ENCODE results near the gene BMPR2. TPM values are rescaled to one million over a fixed set of nuclear protein-coding genes. Genes with fewer than 3 reads are reported as not detected.
A peak's percentile ranks its signal among the peaks of the same experiment; 100 is the strongest.

BMPR2 gene
- total RNA-seq, 1 donor from 2014 or later = 88.9 TPM

- H3K27me3 Mint-ChIP-seq (ENCODE audit: unreplicated experiment) = peaks cover 3% of the 10 kb centered on the region
- no peaks in the 10 kb centered on the region for H3K9me3 Mint-ChIP-seq (ENCODE audit: unreplicated experiment)
- TF ChIP-seq, protein P1, sequence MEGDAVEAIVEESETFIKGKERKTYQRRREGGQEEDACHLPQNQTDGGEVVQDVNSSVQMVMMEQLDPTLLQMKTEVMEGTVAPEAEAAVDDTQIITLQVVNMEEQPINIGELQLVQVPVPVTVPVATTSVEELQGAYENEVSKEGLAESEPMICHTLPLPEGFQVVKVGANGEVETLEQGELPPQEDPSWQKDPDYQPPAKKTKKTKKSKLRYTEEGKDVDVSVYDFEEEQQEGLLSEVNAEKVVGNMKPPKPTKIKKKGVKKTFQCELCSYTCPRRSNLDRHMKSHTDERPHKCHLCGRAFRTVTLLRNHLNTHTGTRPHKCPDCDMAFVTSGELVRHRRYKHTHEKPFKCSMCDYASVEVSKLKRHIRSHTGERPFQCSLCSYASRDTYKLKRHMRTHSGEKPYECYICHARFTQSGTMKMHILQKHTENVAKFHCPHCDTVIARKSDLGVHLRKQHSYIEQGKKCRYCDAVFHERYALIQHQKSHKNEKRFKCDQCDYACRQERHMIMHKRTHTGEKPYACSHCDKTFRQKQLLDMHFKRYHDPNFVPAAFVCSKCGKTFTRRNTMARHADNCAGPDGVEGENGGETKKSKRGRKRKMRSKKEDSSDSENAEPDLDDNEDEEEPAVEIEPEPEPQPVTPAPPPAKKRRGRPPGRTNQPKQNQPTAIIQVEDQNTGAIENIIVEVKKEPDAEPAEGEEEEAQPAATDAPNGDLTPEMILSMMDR (IDR thresholded peaks at IDR 0.05; ENCODE audit: unreplicated experiment) = no peak
- DNase-seq (ENCODE audit: low spot score) = no peak
- H3K4me1 Mint-ChIP-seq (ENCODE audit: unreplicated experiment) = peaks cover 4% of the 10 kb centered on the region
- H3K27ac Mint-ChIP-seq (ENCODE audit: unreplicated experiment) = no peak overlapping the region
- no peaks in the 10 kb centered on the region for H3K36me3 Mint-ChIP-seq (ENCODE audit: low read depth, unreplicated experiment)
- H3K4me3 Mint-ChIP-seq (ENCODE audit: unreplicated experiment) = no peak overlapping the region
Measured at GRCh38 chr2:202583709-202584219, 207.6 kb downstream of the BMPR2 start.

DNA sequence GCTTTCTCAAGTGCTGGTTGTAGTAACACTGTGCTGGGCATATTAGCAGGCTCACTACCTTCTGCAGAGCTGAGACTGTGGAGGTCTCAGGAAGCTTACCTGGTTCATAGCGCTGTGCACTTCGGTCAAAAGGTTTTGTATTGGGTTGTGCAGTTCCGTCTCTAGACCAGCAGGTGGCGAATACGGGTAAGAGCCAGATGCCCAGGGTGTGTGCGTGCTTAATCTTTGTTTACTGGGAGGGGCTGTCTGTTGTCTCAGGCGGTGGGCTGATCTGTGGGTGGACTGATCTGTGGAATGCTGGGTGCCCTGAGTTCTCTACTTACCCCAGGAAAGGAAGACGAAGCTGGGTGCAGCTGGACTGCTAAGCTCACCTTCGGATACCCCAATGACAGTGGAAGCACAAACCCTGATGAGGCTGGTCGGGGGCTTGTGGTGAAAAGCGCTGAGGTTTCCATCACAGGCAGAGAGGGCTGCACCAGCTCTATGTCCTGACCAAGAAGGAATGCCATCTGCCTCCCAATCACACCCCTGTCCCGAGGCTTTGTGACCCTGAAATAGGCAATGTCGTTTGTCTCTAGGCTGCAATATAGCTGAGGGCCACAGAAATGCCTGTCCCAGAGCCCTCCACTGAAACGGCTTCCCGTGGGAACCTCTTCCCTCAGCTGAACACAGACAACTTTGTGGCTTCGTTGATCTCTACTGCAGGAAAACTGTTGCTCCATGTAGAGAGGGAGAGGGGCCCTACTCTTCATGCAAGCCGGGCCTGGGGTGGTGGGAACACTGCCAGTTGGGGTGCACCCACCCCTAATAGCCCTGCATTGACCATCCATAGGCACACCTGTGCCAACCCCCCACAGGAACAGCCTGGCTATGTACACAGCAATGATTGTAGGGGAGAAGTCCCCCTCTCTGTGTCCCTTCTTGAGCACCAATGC is 212.8 kb downstream of the BMPR2 start:
- H3K27ac Mint-ChIP-seq (ENCODE audit: unreplicated experiment) = no peak overlapping the region
- TF ChIP-seq, protein P1 (IDR thresholded peaks at IDR 0.05; ENCODE audit: unreplicated experiment) = peak; percentile 91
- DNase-seq (ENCODE audit: low spot score) = peak; percentile 58
- H3K9me3 Mint-ChIP-seq (ENCODE audit: unreplicated experiment) = no peaks in the 10 kb centered on the region
- peaks cover 5% of the 10 kb centered on the region for H3K4me1 Mint-ChIP-seq (ENCODE audit: unreplicated experiment)
- no peaks in the 10 kb centered on the region for H3K36me3 Mint-ChIP-seq (ENCODE audit: low read depth, unreplicated experiment)
- no peak overlapping the region for H3K4me3 Mint-ChIP-seq (ENCODE audit: unreplicated experiment)
- peaks cover 2% of the 10 kb centered on the region for H3K27me3 Mint-ChIP-seq (ENCODE audit: unreplicated experiment)

DNA sequence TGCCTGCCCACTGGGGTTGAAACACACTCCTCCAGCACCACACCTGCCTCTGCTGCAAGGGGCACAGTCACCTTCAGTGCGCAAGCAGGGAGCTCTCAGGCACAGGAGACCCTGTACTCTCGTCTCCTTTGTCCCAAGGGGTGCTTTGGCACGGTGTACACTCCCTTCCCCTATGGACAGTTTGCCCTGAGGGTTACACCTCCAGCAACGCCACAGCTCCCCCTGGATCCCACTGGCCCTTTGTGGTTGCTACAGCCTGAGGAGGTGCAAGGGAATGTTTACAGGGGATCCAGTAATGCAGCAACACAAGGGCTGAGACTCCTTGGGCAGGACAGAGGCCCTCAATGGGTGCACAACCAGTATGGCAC is 213.4 kb downstream of the BMPR2 start:
- Mint-ChIP-seq H3K27me3 (ENCODE audit: unreplicated experiment) (peaks cover 2% of the 10 kb centered on the region), H3K9me3 (ENCODE audit: unreplicated experiment) (no peaks in the 10 kb centered on the region), H3K36me3 (ENCODE audit: low read depth, unreplicated experiment) (no peaks in the 10 kb centered on the region), H3K4me3 (ENCODE audit: unreplicated experiment) (no peak overlapping the region), H3K4me1 (ENCODE audit: unreplicated experiment) (peaks cover 5% of the 10 kb centered on the region), H3K27ac (ENCODE audit: unreplicated experiment) (no peak overlapping the region)
- no peak for DNase-seq (ENCODE audit: low spot score)
- TF ChIP-seq, protein P1 (IDR thresholded peaks at IDR 0.05; ENCODE audit: unreplicated experiment) = no peak

DNA sequence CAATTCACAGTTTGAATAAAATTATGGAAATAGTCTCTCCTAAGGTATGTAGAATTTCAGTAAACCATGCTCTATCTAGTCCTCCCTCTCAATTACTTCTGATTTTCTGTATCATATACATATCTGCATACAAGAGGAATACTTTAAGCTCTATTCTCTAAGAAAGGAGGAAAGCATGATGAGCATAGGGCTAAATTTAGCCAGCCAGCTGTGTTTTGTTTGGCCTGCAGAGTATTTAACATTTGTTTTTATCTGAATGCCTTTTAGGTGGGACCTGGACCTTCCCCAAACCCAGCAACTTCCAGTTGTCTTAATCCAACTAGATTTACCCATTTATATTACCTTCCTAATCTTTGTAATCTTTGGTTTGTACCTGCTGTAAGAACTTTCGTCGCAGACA is 216.4 kb downstream of the BMPR2 start:
- Mint-ChIP-seq H3K4me1 (ENCODE audit: unreplicated experiment) (peaks cover 5% of the 10 kb centered on the region), H3K27ac (ENCODE audit: unreplicated experiment) (no peak overlapping the region), H3K27me3 (ENCODE audit: unreplicated experiment) (peaks cover 2% of the 10 kb centered on the region), H3K36me3 (ENCODE audit: low read depth, unreplicated experiment) (no peaks in the 10 kb centered on the region), H3K9me3 (ENCODE audit: unreplicated experiment) (no peaks in the 10 kb centered on the region), H3K4me3 (ENCODE audit: unreplicated experiment) (no peak overlapping the region)
- no peak for DNase-seq (ENCODE audit: low spot score)
- TF ChIP-seq, protein P1 (IDR thresholded peaks at IDR 0.05; ENCODE audit: unreplicated experiment) = no peak

DNA sequence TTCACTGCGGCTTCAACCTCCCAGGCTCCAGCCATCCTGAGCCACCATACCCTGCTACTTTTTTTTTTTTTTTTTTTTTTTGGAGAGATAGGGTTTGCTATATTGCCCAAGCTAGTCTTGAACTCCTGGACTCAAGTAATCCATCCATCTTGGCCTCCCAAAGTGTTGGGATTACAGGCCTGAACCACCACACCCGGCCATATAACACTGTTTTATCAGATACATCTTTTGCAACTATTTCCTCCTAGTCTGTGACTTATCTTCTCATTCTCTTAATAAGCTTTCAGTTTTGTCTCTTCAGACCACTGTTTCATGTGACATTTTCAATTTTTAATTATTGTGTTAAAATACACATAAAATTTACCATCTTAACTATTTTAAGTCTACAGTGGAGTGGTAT is 223.0 kb downstream of the BMPR2 start:
- Mint-ChIP-seq H3K27me3 (ENCODE audit: unreplicated experiment) (no peaks in the 10 kb centered on the region), H3K27ac (ENCODE audit: unreplicated experiment) (no peak overlapping the region), H3K4me3 (ENCODE audit: unreplicated experiment) (no peak overlapping the region), H3K4me1 (ENCODE audit: unreplicated experiment) (no peaks in the 10 kb centered on the region), H3K9me3 (ENCODE audit: unreplicated experiment) (no peaks in the 10 kb centered on the region), H3K36me3 (ENCODE audit: low read depth, unreplicated experiment) (no peaks in the 10 kb centered on the region)
- DNase-seq (ENCODE audit: low spot score) = no peak
- TF ChIP-seq, protein P1 (IDR thresholded peaks at IDR 0.05; ENCODE audit: unreplicated experiment) = no peak

Measured in endothelial cell (in vitro differentiated cells).